Kidney tubule cell (primary cell): ENCODE measurements around the gene ZNF330.
"Not testable (repeated sequence)": the region's sequence is repeated elsewhere in the genome, so short reads cannot be mapped to it uniquely, and the experiment has no call there.

Experiments used
- DNase-seq: peaks from one replicate; pipeline ENCODE4 v3.0.0-alpha.2; 2018; ENCODE audit warnings: low spot score

Gene ZNF330

GRCh38 chr4:141220691-141221659 lies at the start of gene ZNF330:
Gene ZNF330 (plus strand): TSS chr4:141220895. CDS start chr4:141222372, 1,477 bp downstream.
- peak; percentile 92 for DNase-seq

DNA sequence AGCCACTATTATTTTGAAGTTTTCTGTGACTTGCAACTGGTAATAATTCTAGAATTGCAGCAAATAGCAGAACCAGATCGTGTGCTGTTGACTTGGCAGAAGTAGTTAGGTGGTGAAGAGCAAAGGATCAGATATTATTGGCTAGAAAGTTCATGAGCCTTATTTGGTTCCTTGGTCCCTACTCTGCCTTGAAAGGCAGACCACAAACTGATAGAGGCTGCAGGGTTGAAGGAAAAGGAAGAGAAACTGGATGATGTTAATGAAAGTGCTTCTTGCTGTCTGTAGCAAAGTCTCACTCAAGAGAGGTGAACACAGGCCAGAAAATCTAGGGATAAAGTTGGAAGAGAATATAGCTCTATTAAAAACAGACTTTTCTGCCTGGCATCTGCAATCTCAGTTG lies 46.2 kb upstream of the ZNF330 start:
- DNase-seq = no peak

- no peak for DNase-seq
Measured at GRCh38 chr4:141177171-141177570, 43.5 kb upstream of the ZNF330 start.

- no peak for DNase-seq
Measured at GRCh38 chr4:141179474-141180373, 41.0 kb upstream of the ZNF330 start.

DNA sequence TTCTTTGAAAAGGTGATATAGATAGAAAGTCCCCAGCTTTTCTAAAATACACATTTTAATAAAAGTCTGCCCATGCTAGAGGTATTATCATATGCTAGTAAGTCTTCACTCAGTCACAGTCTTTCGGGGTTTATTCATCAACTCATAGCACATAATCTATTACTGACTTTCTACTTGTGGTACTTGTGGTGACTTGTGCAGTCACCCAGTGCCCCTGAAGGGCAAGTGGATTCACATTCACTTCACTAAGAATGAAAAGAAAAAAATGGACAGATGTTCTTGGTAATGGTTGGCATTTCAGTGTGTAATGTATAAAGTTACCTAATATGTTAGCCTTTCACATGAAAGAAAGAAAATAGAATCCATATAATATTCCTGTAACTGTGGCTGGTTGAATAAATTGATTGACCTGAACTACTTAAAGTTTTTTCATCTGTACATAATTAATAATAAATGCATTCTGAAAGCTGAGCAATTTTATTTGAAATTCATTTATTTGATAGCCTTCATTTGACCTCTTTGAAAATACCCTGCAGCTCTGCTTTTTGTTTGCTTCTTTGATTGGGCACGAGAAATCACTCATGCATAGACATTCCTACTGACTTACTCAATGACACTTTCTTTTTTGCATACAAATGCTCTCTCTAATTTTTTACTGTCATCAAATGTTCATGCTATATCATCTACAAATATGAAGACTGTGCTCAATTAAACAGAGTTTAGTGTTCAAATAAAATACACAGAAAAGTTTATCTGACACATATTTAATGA lies 39.5 kb upstream of the ZNF330 start:
- peak; percentile 85 for DNase-seq

- not testable (repeated sequence) for DNase-seq
Measured at GRCh38 chr4:141183491-141183890, 37.2 kb upstream of the ZNF330 start.

DNA sequence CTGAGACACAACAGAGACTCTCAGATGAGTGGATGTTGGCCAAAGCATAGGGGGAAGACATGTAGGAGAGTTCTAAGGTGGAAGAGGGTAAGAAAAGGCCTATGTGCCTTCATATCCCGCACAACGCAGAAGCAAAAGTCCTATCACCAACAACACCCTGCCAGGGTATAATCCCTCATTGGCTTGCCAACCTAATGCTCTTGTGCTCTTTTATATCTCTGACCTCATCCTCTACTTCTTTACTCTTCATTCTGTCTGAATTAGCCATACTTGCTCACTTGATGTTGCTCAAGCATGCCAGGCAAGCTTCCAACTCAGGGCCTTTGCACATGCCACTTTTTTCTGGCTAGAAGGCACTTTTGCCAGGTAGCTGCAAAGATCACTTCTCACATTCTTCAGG lies 28.1 kb upstream of the ZNF330 start:
- no peak for DNase-seq

GRCh38 chr4:141193516-141194034 lies 27.1 kb upstream of the ZNF330 start:
- no peak for DNase-seq

DNA sequence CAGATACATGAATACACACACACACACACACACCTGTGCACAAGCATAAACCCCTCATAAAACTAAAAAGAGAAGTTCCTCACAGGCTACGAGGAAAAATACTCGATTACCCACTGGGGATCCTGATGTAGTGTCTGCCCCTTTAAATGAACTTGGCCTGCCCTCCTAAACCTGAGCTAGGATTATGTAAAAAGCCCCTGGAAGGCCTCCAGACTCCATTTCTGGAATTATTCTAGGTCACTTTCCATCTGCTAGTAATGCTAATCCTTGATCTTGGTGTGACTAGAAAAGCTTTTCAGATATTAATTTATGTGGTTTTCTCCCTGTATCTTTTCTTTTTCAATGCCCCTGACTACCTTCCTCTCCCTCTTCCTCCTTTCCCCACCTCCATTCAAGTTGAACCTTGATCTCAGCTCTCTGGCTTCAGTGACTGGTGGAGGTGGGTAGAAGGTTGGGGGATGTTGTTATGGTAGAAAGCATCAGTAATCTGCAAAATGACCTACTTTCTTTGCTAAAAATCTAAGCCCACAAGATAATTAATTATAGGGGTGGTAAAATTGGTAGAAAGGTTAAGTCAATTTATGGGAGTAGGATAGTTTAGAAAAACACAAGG lies 25.5 kb upstream of the ZNF330 start:
- no peak for DNase-seq

DNA sequence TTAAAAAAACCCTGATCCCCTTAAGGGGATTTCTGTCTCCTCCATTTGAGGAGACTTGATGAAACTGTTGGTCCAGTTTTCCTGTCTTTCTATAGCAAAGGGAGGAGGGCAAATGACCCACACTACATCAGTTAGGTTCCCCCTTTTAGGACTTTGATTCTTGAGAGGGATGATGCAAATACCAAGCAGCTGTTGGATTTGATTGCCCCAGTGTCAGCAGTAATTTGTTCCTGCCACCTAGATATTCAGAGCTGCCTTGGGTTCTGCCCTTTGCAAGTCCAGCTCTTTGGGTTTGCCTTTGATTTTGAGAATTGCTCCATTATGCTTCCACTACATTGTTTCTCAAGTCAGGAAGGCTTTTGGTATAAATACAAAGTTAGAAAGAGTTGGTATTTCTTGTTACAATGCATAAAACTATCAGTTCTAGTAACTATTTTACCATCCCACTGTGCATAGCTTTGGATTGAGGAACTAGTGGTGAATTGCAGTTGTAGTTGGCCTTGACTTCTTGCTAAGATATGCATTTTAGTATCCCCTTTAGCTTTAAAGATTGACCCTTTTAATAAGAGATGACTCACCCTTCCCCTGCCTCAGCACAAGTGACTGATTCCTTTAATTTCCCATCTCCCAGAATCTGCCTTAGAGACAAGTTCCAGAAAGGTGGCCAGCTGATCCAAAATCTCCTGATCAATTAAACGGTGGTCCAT lies 24.3 kb upstream of the ZNF330 start:
- no peak for DNase-seq

DNA sequence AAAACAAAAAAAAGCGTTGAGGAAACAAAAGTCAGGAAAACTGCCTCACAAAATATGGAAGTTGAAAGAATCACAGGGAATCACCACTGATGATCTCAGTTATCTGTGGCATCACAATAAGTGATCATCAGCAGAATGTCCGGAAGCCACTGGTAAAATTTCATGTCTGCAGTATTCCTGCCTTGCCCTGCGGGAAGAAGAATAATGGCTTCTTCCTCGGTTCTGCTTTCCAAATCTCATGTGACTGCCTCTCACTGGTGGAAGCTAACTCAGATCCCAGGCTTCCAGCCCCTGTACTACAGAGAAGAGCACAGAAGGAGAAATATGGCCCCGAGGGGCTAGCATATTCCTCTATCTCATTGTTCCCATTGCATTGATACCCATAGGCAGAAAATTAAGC lies 12.7 kb upstream of the ZNF330 start:
- no peak for DNase-seq

- DNase-seq = no peak
Measured at GRCh38 chr4:141210168-141210567, 10.5 kb upstream of the ZNF330 start.

- DNase-seq = no peak
Measured at GRCh38 chr4:141213550-141213991, 7.1 kb upstream of the ZNF330 start.

DNA sequence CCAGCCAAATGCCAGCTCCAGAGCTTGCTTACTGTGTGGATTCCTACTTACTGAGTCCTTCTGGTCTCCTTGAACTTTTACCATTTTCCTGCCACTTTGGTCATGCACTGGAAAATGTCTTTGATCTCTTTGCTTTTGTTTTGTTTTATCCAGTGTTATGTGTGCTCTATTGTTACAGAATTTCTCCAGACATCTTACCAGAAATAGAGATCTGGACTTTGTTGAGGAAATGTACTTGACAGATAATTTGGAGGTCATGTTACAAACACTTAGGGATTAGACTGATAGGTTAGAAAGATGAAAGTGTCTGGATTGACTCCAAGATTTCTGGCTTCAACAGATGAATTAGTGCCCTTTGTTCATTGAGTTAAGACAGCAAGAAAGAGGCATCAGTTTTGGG lies 5.7 kb upstream of the ZNF330 start:
- no peak for DNase-seq

DNA sequence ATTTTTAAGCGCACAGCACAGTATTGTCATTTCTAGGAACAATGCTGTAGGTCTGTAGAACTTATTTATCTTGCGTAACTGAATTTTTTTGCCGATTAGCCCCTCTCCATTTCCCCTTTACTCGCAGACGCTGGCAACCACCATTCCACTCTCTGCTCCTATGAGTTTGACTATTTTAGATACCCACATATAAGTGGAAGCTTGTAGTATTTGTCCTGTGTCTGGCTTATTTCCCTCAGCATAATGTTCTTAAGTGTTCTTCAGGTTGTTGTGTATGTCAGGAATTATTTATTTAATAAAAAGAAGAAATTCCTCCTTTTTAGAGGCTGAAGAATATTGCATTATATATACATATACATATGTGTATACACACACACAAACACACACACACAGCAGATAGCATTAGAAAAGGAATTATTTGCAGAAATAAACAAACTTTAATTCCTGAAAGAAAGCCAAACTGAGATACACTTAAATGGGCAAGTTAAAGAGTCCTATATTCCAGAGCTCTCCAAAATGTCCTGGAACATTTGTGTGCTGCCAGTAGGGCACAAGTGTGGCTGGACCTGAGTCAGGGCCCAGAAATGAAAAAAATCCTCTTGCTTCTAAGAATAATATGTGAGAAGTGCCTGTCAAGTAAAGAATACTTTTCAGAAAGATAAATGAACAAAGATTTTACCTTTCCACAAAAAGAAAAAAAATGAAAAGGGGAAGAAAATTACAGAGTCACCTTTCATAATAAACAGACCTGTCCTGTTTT lies 4.5 kb upstream of the ZNF330 start:
- DNase-seq = no peak

DNA sequence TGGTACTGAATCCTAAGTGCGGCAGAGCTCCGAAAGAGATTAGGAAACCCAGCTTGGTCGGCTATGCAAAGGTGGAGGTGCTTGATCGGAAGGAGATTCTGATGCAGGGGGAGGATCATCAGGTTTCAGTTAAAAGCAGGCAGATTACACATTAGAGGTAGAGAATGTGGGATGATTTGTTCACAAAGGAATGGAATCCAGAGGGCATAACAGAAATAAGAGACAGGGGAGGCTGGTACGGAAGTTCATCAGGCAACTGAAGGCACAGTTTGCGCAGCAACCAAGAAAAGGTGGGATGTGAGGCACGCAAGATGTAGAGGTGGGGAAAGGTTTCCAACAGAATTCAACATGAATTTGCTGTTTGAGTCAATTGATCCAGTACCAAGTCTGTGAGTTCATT lies 424 bp upstream of the ZNF330 start:
- peak; percentile 61 for DNase-seq

DNA sequence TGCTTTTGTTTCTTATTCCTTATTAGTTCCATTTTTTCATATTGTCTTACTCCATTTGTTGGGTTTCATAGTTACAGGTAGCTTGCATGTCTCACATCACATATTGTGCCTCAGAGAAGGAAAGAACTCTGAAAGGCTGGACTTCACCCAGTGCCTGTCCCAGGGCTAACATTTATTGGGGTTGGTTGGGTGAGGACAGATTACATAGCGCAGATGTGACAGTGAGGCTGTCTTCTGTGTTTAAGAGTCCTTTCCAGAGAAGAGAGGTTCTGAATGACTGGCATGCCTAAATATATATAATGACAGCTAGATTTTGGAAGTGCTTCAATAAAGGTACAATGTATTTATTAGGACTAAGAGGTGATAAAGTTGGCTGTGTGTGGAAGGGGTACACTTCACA lies 2.7 kb downstream of the ZNF330 start:
- DNase-seq = no peak

DNA sequence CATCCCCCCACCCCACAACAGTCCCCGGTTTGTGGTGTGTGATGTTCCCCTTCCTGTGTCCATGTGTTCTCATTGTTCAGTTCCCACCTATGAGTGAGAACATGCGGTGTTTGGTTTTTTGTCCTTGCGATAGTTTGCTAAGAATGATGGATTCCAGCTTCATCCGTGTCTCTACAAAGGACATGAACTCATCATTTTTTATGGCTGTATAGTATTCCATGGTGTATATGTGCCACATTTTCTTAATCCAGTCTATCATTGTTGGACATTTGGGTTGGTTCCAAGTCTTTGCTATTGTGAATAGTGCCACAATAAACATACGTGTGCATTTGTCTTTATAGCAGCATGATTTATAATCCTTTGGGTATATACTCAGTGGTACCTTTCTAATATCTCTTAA lies 6.6 kb downstream of the ZNF330 start:
- not testable (repeated sequence) for DNase-seq

DNA sequence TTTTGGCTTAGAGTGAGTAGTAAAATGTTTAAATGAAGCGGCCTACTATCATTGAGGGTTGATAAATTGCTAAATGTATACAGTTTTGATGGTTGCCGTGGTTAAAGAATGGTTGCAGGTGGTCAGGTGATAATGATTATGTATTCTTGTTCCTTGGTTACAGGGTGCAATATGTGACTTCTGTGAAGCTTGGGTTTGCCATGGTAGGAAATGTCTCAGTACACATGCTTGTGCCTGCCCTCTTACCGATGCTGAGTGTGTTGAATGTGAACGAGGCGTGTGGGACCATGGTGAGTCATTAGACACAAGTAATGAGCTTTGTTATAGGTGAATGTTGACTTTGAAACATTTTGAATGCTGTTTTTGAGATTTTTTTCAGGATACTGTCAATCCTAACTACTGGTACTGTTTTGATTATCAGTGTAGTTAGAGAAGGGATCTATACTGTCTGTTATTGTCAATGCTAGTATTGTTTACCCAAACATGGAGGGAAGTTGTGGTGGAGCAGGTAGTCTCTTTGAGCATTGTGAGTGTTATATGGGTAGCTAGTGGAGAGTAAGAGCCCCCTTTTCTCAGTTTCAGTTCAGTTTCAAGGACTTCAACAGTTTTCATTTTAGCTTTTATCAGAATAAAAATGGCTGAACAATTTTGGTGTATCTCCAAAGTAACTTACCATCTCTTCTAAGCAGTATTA lies 8.9 kb downstream of the ZNF330 start:
- no peak for DNase-seq
